ENCODE data around the gene GATAD2A.
A peak's percentile ranks its signal among the peaks of the same experiment; 100 is the strongest.

Gene GATAD2A

DNA sequence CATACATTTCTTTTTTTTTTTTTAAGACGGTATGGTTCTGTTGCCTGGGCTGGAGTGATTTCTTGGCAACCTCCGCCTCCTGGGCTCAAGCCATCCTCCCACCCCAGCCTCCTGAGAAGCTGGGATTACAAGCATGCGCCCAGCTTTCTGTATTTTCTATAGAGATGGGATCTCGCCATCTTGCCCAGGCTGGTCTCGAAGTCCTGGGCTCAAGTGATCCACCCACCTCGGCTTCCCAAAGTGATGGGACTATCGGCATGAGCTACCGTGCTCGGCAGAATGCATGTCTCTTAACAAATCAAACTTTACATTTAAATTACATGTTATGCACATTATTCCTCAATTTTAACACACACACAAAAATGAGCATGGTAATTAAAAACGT is 111.8 kb downstream of the GATAD2A start:
- no peak for DNase-seq (ENCODE audit: low read depth)
- peak overlapping the region; percentile 64 for H3K4me3 ChIP-seq (ENCODE audit: low read depth, low read length)
- TF ChIP-seq, protein P1, sequence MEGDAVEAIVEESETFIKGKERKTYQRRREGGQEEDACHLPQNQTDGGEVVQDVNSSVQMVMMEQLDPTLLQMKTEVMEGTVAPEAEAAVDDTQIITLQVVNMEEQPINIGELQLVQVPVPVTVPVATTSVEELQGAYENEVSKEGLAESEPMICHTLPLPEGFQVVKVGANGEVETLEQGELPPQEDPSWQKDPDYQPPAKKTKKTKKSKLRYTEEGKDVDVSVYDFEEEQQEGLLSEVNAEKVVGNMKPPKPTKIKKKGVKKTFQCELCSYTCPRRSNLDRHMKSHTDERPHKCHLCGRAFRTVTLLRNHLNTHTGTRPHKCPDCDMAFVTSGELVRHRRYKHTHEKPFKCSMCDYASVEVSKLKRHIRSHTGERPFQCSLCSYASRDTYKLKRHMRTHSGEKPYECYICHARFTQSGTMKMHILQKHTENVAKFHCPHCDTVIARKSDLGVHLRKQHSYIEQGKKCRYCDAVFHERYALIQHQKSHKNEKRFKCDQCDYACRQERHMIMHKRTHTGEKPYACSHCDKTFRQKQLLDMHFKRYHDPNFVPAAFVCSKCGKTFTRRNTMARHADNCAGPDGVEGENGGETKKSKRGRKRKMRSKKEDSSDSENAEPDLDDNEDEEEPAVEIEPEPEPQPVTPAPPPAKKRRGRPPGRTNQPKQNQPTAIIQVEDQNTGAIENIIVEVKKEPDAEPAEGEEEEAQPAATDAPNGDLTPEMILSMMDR (conservative IDR thresholded peaks at IDR 0.05; ENCODE audit: low read depth, low read length) = no peak

GRCh38 chr19:19520989-19521388 is 115.5 kb downstream of the GATAD2A start:
- TF ChIP-seq, protein P1 (conservative IDR thresholded peaks at IDR 0.05; ENCODE audit: low read depth, low read length) = no peak
- no peak for DNase-seq (ENCODE audit: low read depth)
- H3K4me3 ChIP-seq (ENCODE audit: low read depth, low read length) = no peak overlapping the region

- TF ChIP-seq, protein P1 (conservative IDR thresholded peaks at IDR 0.05; ENCODE audit: low read depth, low read length) = no peak
- no peak for DNase-seq (ENCODE audit: low read depth)
- H3K4me3 ChIP-seq (ENCODE audit: low read depth, low read length) = no peak overlapping the region
Observed at GRCh38 chr19:19523177-19523576, 117.7 kb downstream of the GATAD2A start.

DNA sequence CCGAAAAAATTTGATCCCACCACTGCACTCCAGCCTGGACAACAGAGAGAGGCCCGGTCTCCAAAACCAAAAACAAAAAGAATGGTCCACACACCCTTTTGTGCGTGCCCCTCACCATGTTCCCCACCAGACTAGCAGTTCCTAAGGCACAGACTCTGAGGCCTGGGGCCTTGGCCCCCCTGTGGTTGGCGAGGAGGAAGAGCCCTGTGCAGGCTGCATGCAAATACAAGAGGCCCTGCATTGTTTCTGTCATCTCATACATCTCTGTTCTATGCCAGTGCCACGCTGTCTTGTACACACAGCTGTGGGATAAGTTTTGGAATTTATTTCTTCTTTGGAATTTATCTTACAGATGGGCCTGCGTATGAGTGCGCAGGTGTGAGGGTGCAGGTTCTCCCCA is 118.6 kb downstream of the GATAD2A start:
- no peak for DNase-seq (ENCODE audit: low read depth)
- H3K4me3 ChIP-seq (ENCODE audit: low read depth, low read length) = no peak overlapping the region
- TF ChIP-seq, protein P1 (conservative IDR thresholded peaks at IDR 0.05; ENCODE audit: low read depth, low read length) = no peak

- H3K4me3 ChIP-seq (ENCODE audit: low read depth, low read length) = no peak overlapping the region
- DNase-seq (ENCODE audit: low read depth) = no peak
- TF ChIP-seq, protein P1 (conservative IDR thresholded peaks at IDR 0.05; ENCODE audit: low read depth, low read length) = no peak
Observed at GRCh38 chr19:19525611-19526380, 120.3 kb downstream of the GATAD2A start.

GRCh38 chr19:19526581-19527370 is 121.3 kb downstream of the GATAD2A start:
- TF ChIP-seq, protein P1 (conservative IDR thresholded peaks at IDR 0.05; ENCODE audit: low read depth, low read length) = no peak
- no peak overlapping the region for H3K4me3 ChIP-seq (ENCODE audit: low read depth, low read length)
- no peak for DNase-seq (ENCODE audit: low read depth)

All from choroid plexus epithelial cell (primary cell).